Measurements from ENCODE around the gene UQCC2.

Gene UQCC2

GRCh38 chr6:33710296-33711121, 991 bp downstream of the UQCC2 start:
- Histone ChIP-seq H3K4me1 (ENCODE audit: control insufficient read depth in 1 of 2, insufficient read depth in 2 of 2, low read length in 2 of 2) (peaks cover 7 to 18% of the 10 kb centered on the region in 2 donors), H3K4me3 (ENCODE audit: low read depth in 1 of 2, low read length in 2 of 2) (peak overlapping the region; percentile 76 to 81), H3K27ac (ENCODE audit: low read length) (peak overlapping the region; percentile 92), H3K9me3 (ENCODE audit: control insufficient read depth in 1 of 2, low read length in 2 of 2) (no peaks in the 10 kb centered on the region), H3K27me3 (ENCODE audit: low read depth, low read length) (no peaks in the 10 kb centered on the region), H3K36me3 (ENCODE audit: control insufficient read depth in 1 of 2, insufficient read depth in 2 of 2, low read length in 2 of 2) (peaks cover 0 to 5% of the 10 kb centered on the region in 2 donors)

- H3K27me3 ChIP-seq (ENCODE audit: low read depth, low read length), result no peaks in the 10 kb centered on the region
- peaks cover 7 to 18% of the 10 kb centered on the region in 2 donors for H3K4me1 ChIP-seq (ENCODE audit: control insufficient read depth in 1 of 2, insufficient read depth in 2 of 2, low read length in 2 of 2)
- H3K27ac ChIP-seq (ENCODE audit: low read length), result no peak overlapping the region
- no peaks in the 10 kb centered on the region for H3K9me3 ChIP-seq (ENCODE audit: control insufficient read depth in 1 of 2, low read length in 2 of 2)
- no peak overlapping the region for H3K4me3 ChIP-seq (ENCODE audit: low read depth in 1 of 2, low read length in 2 of 2)
- peaks cover 0 to 5% of the 10 kb centered on the region in 2 donors for H3K36me3 ChIP-seq (ENCODE audit: control insufficient read depth in 1 of 2, insufficient read depth in 2 of 2, low read length in 2 of 2)
These were observed 1.8 kb downstream of the UQCC2 start for GRCh38 chr6:33709605-33710295.

GRCh38 chr6:33708516-33709204, 2.8 kb downstream of the UQCC2 start:
- Histone ChIP-seq H3K27ac (ENCODE audit: low read length) (no peak overlapping the region), H3K4me1 (ENCODE audit: control insufficient read depth in 1 of 2, insufficient read depth in 2 of 2, low read length in 2 of 2) (peaks cover 7 to 18% of the 10 kb centered on the region in 2 donors), H3K4me3 (ENCODE audit: low read depth in 1 of 2, low read length in 2 of 2) (no peak overlapping the region), H3K36me3 (ENCODE audit: control insufficient read depth in 1 of 2, insufficient read depth in 2 of 2, low read length in 2 of 2) (peaks cover 0 to 5% of the 10 kb centered on the region in 2 donors), H3K9me3 (ENCODE audit: control insufficient read depth in 1 of 2, low read length in 2 of 2) (no peaks in the 10 kb centered on the region), H3K27me3 (ENCODE audit: low read depth, low read length) (no peaks in the 10 kb centered on the region)

- Histone ChIP-seq H3K27me3 (ENCODE audit: low read depth, low read length) (no peaks in the 10 kb centered on the region), H3K27ac (ENCODE audit: low read length) (no peak overlapping the region)
These were observed 3.7 kb downstream of the UQCC2 start for GRCh38 chr6:33707771-33708170.

GRCh38 chr6:33705955-33706725, 5.4 kb downstream of the UQCC2 start:
- Histone ChIP-seq H3K27me3 (ENCODE audit: low read depth, low read length) (no peaks in the 10 kb centered on the region), H3K4me3 (ENCODE audit: low read depth in 1 of 2, low read length in 2 of 2) (no peak overlapping the region), H3K9me3 (ENCODE audit: control insufficient read depth in 1 of 2, low read length in 2 of 2) (no peaks in the 10 kb centered on the region), H3K4me1 (ENCODE audit: control insufficient read depth in 1 of 2, insufficient read depth in 2 of 2, low read length in 2 of 2) (peaks cover 7 to 17% of the 10 kb centered on the region in 2 donors), H3K27ac (ENCODE audit: low read length) (no peak overlapping the region), H3K36me3 (ENCODE audit: control insufficient read depth in 1 of 2, insufficient read depth in 2 of 2, low read length in 2 of 2) (peaks cover 0 to 6% of the 10 kb centered on the region in 2 donors)

More at GRCh38 chr6:33707771-33708170, 3.7 kb downstream of the UQCC2 start:
- H3K4me3 ChIP-seq (ENCODE audit: low read depth in 1 of 2, low read length in 2 of 2), result no peak overlapping the region
- H3K4me1 ChIP-seq (ENCODE audit: control insufficient read depth in 1 of 2, insufficient read depth in 2 of 2, low read length in 2 of 2), result peaks cover 7 to 18% of the 10 kb centered on the region in 2 donors
- no peaks in the 10 kb centered on the region for H3K9me3 ChIP-seq (ENCODE audit: control insufficient read depth in 1 of 2, low read length in 2 of 2)
- peaks cover 0 to 5% of the 10 kb centered on the region in 2 donors for H3K36me3 ChIP-seq (ENCODE audit: control insufficient read depth in 1 of 2, insufficient read depth in 2 of 2, low read length in 2 of 2)

- peaks cover under 1 to 13% of the 10 kb centered on the region in 2 donors for H3K4me1 ChIP-seq (ENCODE audit: control insufficient read depth in 1 of 2, insufficient read depth in 2 of 2, low read length in 2 of 2)
- no peak overlapping the region for H3K4me3 ChIP-seq (ENCODE audit: low read depth in 1 of 2, low read length in 2 of 2)
- H3K9me3 ChIP-seq (ENCODE audit: control insufficient read depth in 1 of 2, low read length in 2 of 2), result no peaks in the 10 kb centered on the region
- H3K27me3 ChIP-seq (ENCODE audit: low read depth, low read length), result no peaks in the 10 kb centered on the region
- no peak overlapping the region for H3K27ac ChIP-seq (ENCODE audit: low read length)
- H3K36me3 ChIP-seq (ENCODE audit: control insufficient read depth in 1 of 2, insufficient read depth in 2 of 2, low read length in 2 of 2), result peaks cover 3 to 9% of the 10 kb centered on the region in 2 donors
These were observed 6.1 kb downstream of the UQCC2 start for GRCh38 chr6:33705268-33705885.

- peaks cover 0 to 4% of the 10 kb centered on the region in 2 donors for H3K4me1 ChIP-seq (ENCODE audit: control insufficient read depth in 1 of 2, insufficient read depth in 2 of 2, low read length in 2 of 2)
- peaks cover 3 to 9% of the 10 kb centered on the region in 2 donors for H3K36me3 ChIP-seq (ENCODE audit: control insufficient read depth in 1 of 2, insufficient read depth in 2 of 2, low read length in 2 of 2)
- no peak overlapping the region for H3K27ac ChIP-seq (ENCODE audit: low read length)
These were observed 7.1 kb downstream of the UQCC2 start for GRCh38 chr6:33704215-33705066.

GRCh38 chr6:33702345-33702977, 9.0 kb downstream of the UQCC2 start:
- no peak overlapping the region for H3K27ac ChIP-seq (ENCODE audit: low read length)
- H3K36me3 ChIP-seq (ENCODE audit: control insufficient read depth in 1 of 2, insufficient read depth in 2 of 2, low read length in 2 of 2), result peaks cover 3 to 4% of the 10 kb centered on the region in 2 donors
- no peaks in the 10 kb centered on the region for H3K9me3 ChIP-seq (ENCODE audit: control insufficient read depth in 1 of 2, low read length in 2 of 2)
- peaks cover 0 to 4% of the 10 kb centered on the region in 2 donors for H3K4me1 ChIP-seq (ENCODE audit: control insufficient read depth in 1 of 2, insufficient read depth in 2 of 2, low read length in 2 of 2)
- no peak overlapping the region for H3K4me3 ChIP-seq (ENCODE audit: low read depth in 1 of 2, low read length in 2 of 2)
- no peaks in the 10 kb centered on the region for H3K27me3 ChIP-seq (ENCODE audit: low read depth, low read length)

More at GRCh38 chr6:33704215-33705066, 7.1 kb downstream of the UQCC2 start:
- Histone ChIP-seq H3K27me3 (ENCODE audit: low read depth, low read length) (no peaks in the 10 kb centered on the region), H3K4me3 (ENCODE audit: low read depth in 1 of 2, low read length in 2 of 2) (no peak overlapping the region), H3K9me3 (ENCODE audit: control insufficient read depth in 1 of 2, low read length in 2 of 2) (no peaks in the 10 kb centered on the region)

- peaks cover 0 to 23% of the 10 kb centered on the region in 2 donors for H3K4me1 ChIP-seq (ENCODE audit: control insufficient read depth in 1 of 2, insufficient read depth in 2 of 2, low read length in 2 of 2)
- no peak overlapping the region for H3K4me3 ChIP-seq (ENCODE audit: low read depth in 1 of 2, low read length in 2 of 2)
- H3K27ac ChIP-seq (ENCODE audit: low read length), result no peak overlapping the region
- H3K9me3 ChIP-seq (ENCODE audit: control insufficient read depth in 1 of 2, low read length in 2 of 2), result no peaks in the 10 kb centered on the region
- peaks cover 3 to 12% of the 10 kb centered on the region in 2 donors for H3K36me3 ChIP-seq (ENCODE audit: control insufficient read depth in 1 of 2, insufficient read depth in 2 of 2, low read length in 2 of 2)
- no peaks in the 10 kb centered on the region for H3K27me3 ChIP-seq (ENCODE audit: low read depth, low read length)
These were observed 11.0 kb downstream of the UQCC2 start for GRCh38 chr6:33700391-33701050.

All from muscle layer of duodenum (tissue), 2 donors.